HepG2 (cell line): ENCODE measurements around the gene POC1B. TPM values are rescaled to one million over a fixed set of nuclear protein-coding genes. Genes with fewer than 3 reads are reported as not detected.
A peak's percentile ranks its signal among the peaks of the same experiment; 100 is the strongest.

ENCODE experiments used
- ATRX ChIP-seq: sonication (generic); formaldehyde crosslinking; IDR thresholded peaks from 2 replicates; pipeline ENCODE4 v1.4.0; 2020; ENCODE audit warnings: missing genetic modification reagents, borderline replicate concordance
- CBFB ChIP-seq: sonication (generic); formaldehyde crosslinking; IDR thresholded peaks from 2 replicates; pipeline ENCODE4 v1.4.0; 2020; ENCODE audit warnings: missing genetic modification reagents
- FOXK1 ChIP-seq: sonication (generic); formaldehyde crosslinking; IDR thresholded peaks from 2 replicates; pipeline ENCODE4 v1.4.0; 2020; ENCODE audit warnings: low read depth, missing genetic modification reagents, borderline replicate concordance
- HMGA1 ChIP-seq: sonication (generic); formaldehyde crosslinking; conservative IDR thresholded peaks from 2 replicates; pipeline ENCODE4 v1.4.0; 2020; ENCODE audit warnings: missing genetic modification reagents
- KDM3A ChIP-seq: IDR thresholded peaks from 2 replicates; pipeline ENCODE4 v1.6.1; 2018; ENCODE audit warnings: low read depth, missing compliant biosample characterization
- MBNL3 ChIP-seq: fragments of 250-450 bp; sonication (Bioruptor Pico); conservative IDR thresholded peaks from 2 replicates; pipeline ENCODE4 v1.8.0; 2022; ENCODE audit warnings: mild to moderate bottlenecking, inconsistent platforms
- NFE2L1 ChIP-seq: sonication (generic); formaldehyde crosslinking; IDR thresholded peaks from 2 replicates; pipeline ENCODE4 v1.4.0; 2020; ENCODE audit warnings: missing genetic modification reagents, mild to moderate bottlenecking, borderline replicate concordance
- NFIB ChIP-seq: sonication (generic); formaldehyde crosslinking; IDR thresholded peaks from 2 replicates; pipeline ENCODE4 v1.9.0; 2021; ENCODE audit warnings: missing genetic modification reagents, mild to moderate bottlenecking, borderline replicate concordance
- NKX3-1 ChIP-seq: sonication (generic); formaldehyde crosslinking; IDR thresholded peaks from 2 replicates; pipeline ENCODE4 v1.5.0; 2020; ENCODE audit warnings: missing genetic modification reagents
- SATB2 ChIP-seq: sonication (generic); formaldehyde crosslinking; IDR thresholded peaks from 2 replicates; pipeline ENCODE4 v1.5.0; 2020; ENCODE audit warnings: missing genetic modification reagents
- TAF1 ChIP-seq: sonication (generic); formaldehyde crosslinking; IDR thresholded peaks from 2 replicates; pipeline ENCODE4 v1.4.0; 2020; ENCODE audit warnings: missing genetic modification reagents
- ZFP90 ChIP-seq: sonication (generic); formaldehyde crosslinking; IDR thresholded peaks from 2 replicates; pipeline ENCODE4 v1.8.0; 2022; ENCODE audit warnings: missing genetic modification reagents, mild to moderate bottlenecking, inconsistent platforms, borderline replicate concordance
- ZNF496 ChIP-seq: sonication (generic); formaldehyde crosslinking; IDR thresholded peaks from 2 replicates; pipeline ENCODE4 v1.8.1; 2023; ENCODE audit warnings: mild to moderate bottlenecking, moderate library complexity, missing genetic modification reagents; ENCODE audit not compliant: insufficient replicate concordance
- ZNF577 ChIP-seq: sonication (generic); formaldehyde crosslinking; IDR thresholded peaks from 2 replicates; pipeline ENCODE4 v1.4.0; 2020; ENCODE audit warnings: mild to moderate bottlenecking, low read depth, missing genetic modification reagents, borderline replicate concordance
- ZNF883 ChIP-seq: sonication (generic); formaldehyde crosslinking; IDR thresholded peaks from 2 replicates; pipeline ENCODE4 v1.5.1; 2020; ENCODE audit warnings: mild to moderate bottlenecking, missing genetic modification reagents; ENCODE audit errors: not compliant biosample characterization
- polyA plus RNA-seq, 8 experiments: library from polyadenylated mRNA; depleted of rRNA in 3 of 8; stranded (reverse) in 7 of 8; unstranded in 1 of 8; fragments of >200 nt; fragmentation: Illumina TruSeq in 4 of 8; extraction: Trizol in 4 of 8; gene quantifications; 2 replicates each; pipeline versions ENCODE4 v1.2.1 to v1.2.3, GENCODE V29; 2011 to 2016; ENCODE audit warnings: low read depth in 4 of 8, missing spikeins in 1 of 8, mixed read lengths in 1 of 8; ENCODE audit not compliant: insufficient read depth in 1 of 8
- total RNA-seq, 5 experiments: library from RNA; depleted of rRNA; stranded (reverse); fragments of >200 nt; fragmentation: Illumina TruSeq; extraction: Trizol; gene quantifications; 2 replicates each; pipeline ENCODE4 v1.2.3, GENCODE V29; 2016; ENCODE audit warnings: low read depth in 1 of 5
- TF ChIP-seq, protein P1 (sequence below): sonication (generic); formaldehyde crosslinking; IDR thresholded peaks from 2 replicates; pipeline ENCODE4 v1.5.0; 2020; ENCODE audit warnings: mild to moderate bottlenecking, missing genetic modification reagents, borderline replicate concordance
- TF ChIP-seq, protein P2 (sequence below): sonication (generic); formaldehyde crosslinking; IDR thresholded peaks from 2 replicates; pipeline ENCODE4 v1.4.0; 2020; ENCODE audit warnings: mild to moderate bottlenecking, low read depth, missing genetic modification reagents
- TF ChIP-seq, protein P3 (sequence below): sonication (generic); formaldehyde crosslinking; IDR thresholded peaks from 2 replicates; pipeline ENCODE4 v1.5.0; 2020; ENCODE audit warnings: mild to moderate bottlenecking, missing genetic modification reagents, borderline replicate concordance
- TF ChIP-seq, protein P4 (sequence below): sonication (generic); formaldehyde crosslinking; IDR thresholded peaks from 2 replicates; pipeline ENCODE4 v1.8.0; 2022; ENCODE audit warnings: missing genetic modification reagents, mild to moderate bottlenecking, moderate library complexity, borderline replicate concordance

The POC1B gene
- total and polyA plus RNA-seq, 2 of the 13 experiments (the other 11 are each of a cell fraction or from before 2014, with no cell fraction given), result 9.3 to 11.0 TPM

DNA sequence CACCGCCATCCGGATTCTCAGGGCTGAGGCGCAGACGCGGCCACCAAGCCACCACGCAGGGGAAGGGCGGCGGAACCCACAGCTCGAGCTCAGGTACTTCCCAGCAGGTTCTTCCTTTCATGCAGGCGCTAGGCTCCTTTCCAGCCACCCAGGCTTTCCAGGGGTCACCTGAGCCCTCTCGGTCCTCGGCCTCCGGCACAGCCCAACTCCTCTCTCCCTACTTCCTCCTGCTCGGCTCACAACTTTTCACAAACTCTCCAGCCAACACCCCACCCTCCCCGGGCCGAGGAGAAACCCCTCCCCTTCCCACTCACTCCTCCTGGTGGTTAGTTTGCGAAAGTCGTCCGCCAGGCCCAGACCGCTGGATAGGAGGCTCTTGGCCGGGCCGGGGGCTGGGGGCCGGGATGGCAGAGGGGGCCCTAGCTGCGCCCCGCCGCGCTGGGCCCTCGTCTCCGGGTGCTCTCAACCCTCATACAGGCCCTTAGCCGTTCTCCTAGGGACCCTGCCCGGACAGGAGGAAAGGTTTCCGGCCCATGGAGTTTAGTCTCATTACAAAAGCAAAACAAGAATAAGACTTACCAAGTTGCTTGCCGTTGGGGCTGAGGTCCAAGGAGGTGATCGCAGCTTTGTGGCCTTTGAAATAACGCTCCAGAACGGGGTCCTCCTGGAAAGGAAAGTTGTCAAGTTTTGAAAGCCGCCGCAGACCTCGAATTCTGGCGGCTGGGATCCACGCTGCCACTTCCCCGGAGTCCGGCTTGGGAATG is 1.1 kb downstream of the POC1B start, which contains the start of gene GALNT4 (continued):
- TF ChIP-seq, protein P1, sequence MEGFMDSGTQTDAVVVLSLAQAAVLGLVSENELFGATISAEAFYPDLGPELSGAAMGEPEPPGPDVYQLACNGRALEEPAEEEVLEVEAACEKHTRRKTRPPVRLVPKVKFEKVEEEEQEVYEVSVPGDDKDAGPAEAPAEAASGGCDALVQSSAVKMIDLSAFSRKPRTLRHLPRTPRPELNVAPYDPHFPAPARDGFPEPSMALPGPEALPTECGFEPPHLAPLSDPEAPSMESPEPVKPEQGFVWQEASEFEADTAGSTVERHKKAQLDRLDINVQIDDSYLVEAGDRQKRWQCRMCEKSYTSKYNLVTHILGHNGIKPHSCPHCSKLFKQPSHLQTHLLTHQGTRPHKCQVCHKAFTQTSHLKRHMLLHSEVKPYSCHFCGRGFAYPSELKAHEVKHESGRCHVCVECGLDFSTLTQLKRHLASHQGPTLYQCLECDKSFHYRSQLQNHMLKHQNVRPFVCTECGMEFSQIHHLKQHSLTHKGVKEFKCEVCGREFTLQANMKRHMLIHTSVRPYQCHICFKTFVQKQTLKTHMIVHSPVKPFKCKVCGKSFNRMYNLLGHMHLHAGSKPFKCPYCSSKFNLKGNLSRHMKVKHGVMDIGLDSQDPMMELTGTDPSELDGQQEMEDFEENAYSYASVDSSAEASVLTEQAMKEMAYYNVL (CRISPR knock-in tag), result no peak; the same call in 1 of the 2 replicates
- TF ChIP-seq MBNL3 (no peak), KDM3A (CRISPR knock-in tag) (no peak), NFE2L1 (CRISPR knock-in tag) (no peak), TAF1 (CRISPR knock-in tag) (peak; percentile 62), CBFB (CRISPR knock-in tag) (no peak), ZNF577 (CRISPR knock-in tag) (no peak), ZNF496 (no peak), ZFP90 (CRISPR knock-in tag) (no peak), SATB2 (CRISPR knock-in tag) (no peak), NKX3-1 (CRISPR knock-in tag) (no peak), ATRX (CRISPR knock-in tag) (no peak), HMGA1 (CRISPR knock-in tag) (no peak), NFIB (CRISPR knock-in tag) (no peak), FOXK1 (CRISPR knock-in tag) (no peak), ZNF883 (CRISPR knock-in tag) (no peak)
- TF ChIP-seq, protein P2, sequence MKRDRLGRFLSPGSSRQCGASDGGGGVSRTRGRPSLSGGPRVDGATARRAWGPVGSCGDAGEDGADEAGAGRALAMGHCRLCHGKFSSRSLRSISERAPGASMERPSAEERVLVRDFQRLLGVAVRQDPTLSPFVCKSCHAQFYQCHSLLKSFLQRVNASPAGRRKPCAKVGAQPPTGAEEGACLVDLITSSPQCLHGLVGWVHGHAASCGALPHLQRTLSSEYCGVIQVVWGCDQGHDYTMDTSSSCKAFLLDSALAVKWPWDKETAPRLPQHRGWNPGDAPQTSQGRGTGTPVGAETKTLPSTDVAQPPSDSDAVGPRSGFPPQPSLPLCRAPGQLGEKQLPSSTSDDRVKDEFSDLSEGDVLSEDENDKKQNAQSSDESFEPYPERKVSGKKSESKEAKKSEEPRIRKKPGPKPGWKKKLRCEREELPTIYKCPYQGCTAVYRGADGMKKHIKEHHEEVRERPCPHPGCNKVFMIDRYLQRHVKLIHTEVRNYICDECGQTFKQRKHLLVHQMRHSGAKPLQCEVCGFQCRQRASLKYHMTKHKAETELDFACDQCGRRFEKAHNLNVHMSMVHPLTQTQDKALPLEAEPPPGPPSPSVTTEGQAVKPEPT (CRISPR knock-in tag), result no peak
- TF ChIP-seq, protein P3, sequence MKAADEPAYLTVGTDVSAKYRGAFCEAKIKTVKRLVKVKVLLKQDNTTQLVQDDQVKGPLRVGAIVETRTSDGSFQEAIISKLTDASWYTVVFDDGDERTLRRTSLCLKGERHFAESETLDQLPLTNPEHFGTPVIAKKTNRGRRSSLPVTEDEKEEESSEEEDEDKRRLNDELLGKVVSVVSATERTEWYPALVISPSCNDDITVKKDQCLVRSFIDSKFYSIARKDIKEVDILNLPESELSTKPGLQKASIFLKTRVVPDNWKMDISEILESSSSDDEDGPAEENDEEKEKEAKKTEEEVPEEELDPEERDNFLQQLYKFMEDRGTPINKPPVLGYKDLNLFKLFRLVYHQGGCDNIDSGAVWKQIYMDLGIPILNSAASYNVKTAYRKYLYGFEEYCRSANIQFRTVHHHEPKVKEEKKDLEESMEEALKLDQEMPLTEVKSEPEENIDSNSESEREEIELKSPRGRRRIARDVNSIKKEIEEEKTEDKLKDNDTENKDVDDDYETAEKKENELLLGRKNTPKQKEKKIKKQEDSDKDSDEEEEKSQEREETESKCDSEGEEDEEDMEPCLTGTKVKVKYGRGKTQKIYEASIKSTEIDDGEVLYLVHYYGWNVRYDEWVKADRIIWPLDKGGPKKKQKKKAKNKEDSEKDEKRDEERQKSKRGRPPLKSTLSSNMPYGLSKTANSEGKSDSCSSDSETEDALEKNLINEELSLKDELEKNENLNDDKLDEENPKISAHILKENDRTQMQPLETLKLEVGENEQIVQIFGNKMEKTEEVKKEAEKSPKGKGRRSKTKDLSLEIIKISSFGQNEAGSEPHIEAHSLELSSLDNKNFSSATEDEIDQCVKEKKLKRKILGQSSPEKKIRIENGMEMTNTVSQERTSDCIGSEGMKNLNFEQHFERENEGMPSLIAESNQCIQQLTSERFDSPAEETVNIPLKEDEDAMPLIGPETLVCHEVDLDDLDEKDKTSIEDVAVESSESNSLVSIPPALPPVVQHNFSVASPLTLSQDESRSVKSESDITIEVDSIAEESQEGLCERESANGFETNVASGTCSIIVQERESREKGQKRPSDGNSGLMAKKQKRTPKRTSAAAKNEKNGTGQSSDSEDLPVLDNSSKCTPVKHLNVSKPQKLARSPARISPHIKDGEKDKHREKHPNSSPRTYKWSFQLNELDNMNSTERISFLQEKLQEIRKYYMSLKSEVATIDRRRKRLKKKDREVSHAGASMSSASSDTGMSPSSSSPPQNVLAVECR, result no peak
- TF ChIP-seq, protein P4, sequence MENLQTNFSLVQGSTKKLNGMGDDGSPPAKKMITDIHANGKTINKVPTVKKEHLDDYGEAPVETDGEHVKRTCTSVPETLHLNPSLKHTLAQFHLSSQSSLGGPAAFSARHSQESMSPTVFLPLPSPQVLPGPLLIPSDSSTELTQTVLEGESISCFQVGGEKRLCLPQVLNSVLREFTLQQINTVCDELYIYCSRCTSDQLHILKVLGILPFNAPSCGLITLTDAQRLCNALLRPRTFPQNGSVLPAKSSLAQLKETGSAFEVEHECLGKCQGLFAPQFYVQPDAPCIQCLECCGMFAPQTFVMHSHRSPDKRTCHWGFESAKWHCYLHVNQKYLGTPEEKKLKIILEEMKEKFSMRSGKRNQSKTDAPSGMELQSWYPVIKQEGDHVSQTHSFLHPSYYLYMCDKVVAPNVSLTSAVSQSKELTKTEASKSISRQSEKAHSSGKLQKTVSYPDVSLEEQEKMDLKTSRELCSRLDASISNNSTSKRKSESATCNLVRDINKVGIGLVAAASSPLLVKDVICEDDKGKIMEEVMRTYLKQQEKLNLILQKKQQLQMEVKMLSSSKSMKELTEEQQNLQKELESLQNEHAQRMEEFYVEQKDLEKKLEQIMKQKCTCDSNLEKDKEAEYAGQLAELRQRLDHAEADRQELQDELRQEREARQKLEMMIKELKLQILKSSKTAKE, result no peak
